Measurements from ENCODE around the gene FSTL5. TPM values are rescaled to one million over a fixed set of nuclear protein-coding genes. Genes with fewer than 3 reads are reported as not detected.

FSTL5 gene
- total RNA-seq, 4 donors from 2014 or later: 0.33 to 0.52 (median 0.40) TPM

GRCh38 chr4:162010362-162010761 is 153.4 kb downstream of the FSTL5 start:
- no peak overlapping the region for H3K27ac ChIP-seq (replicated peaks in 1 of 4)
- no peaks in the 10 kb centered on the region for H3K4me1 ChIP-seq
- intact Hi-C loops (cut with DNase I): no loop called here
- WGBS: 74% methylated on average over 2 of the region's 2 CpGs
- H3K36me3 ChIP-seq: no peaks in the 10 kb centered on the region
- H3K4me3 ChIP-seq: no peak overlapping the region
- no peaks in the 10 kb centered on the region for H3K27me3 ChIP-seq
- no peak for TF ChIP-seq EP300 (IDR thresholded peaks at IDR 0.05)
- TF ChIP-seq POLR2AphosphoS5 (IDR thresholded peaks at IDR 0.05): no peak
- TF ChIP-seq POLR2A (IDR thresholded peaks at IDR 0.05; ENCODE audit: low read depth): no peak
- TF ChIP-seq, protein P1, sequence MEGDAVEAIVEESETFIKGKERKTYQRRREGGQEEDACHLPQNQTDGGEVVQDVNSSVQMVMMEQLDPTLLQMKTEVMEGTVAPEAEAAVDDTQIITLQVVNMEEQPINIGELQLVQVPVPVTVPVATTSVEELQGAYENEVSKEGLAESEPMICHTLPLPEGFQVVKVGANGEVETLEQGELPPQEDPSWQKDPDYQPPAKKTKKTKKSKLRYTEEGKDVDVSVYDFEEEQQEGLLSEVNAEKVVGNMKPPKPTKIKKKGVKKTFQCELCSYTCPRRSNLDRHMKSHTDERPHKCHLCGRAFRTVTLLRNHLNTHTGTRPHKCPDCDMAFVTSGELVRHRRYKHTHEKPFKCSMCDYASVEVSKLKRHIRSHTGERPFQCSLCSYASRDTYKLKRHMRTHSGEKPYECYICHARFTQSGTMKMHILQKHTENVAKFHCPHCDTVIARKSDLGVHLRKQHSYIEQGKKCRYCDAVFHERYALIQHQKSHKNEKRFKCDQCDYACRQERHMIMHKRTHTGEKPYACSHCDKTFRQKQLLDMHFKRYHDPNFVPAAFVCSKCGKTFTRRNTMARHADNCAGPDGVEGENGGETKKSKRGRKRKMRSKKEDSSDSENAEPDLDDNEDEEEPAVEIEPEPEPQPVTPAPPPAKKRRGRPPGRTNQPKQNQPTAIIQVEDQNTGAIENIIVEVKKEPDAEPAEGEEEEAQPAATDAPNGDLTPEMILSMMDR (IDR thresholded peaks at IDR 0.05): no peak
- H3K9me3 ChIP-seq: no peaks in the 10 kb centered on the region
- DNase-seq (ENCODE audit: extremely low spot score): no peak

- WGBS: 83% methylated on average over 7 of the region's 7 CpGs
- DNase-seq (ENCODE audit: extremely low spot score): no peak
- Histone ChIP-seq H3K27me3 (no peaks in the 10 kb centered on the region), H3K4me3 (no peak overlapping the region), H3K4me1 (no peaks in the 10 kb centered on the region), H3K9me3 (no peaks in the 10 kb centered on the region), H3K27ac (replicated peaks in 1 of 4) (no peak overlapping the region), H3K36me3 (no peaks in the 10 kb centered on the region)
- no peak for TF ChIP-seq POLR2A (IDR thresholded peaks at IDR 0.05; ENCODE audit: low read depth)
- TF ChIP-seq EP300 (IDR thresholded peaks at IDR 0.05): no peak
- TF ChIP-seq, protein P1 (IDR thresholded peaks at IDR 0.05): no peak
- no peak for TF ChIP-seq POLR2AphosphoS5 (IDR thresholded peaks at IDR 0.05)
- intact Hi-C loops (cut with DNase I): no loop called here
Measured at GRCh38 chr4:161992317-161992716, 171.5 kb downstream of the FSTL5 start.

DNA sequence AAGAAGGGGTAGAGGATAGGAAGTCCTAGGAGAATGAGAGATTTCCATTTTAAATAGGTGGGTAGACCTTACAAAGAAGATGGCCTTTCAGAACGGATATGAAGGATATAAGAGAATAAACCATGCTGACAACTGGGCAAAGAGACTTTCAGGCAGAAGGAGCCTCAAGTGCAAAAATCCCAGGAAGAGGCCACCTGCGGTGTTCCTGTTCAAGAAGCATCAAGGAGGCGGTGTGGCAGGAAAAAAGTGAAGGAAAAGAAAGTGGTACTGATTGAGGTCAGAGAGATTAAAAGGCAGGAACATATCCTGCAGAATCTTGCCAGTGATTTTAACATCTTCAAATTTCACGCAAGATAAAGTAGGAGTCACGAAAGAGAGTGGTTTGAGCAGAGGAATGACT is 172.0 kb downstream of the FSTL5 start:
- H3K4me3 ChIP-seq: no peak overlapping the region
- H3K36me3 ChIP-seq: no peaks in the 10 kb centered on the region
- no peak for DNase-seq (ENCODE audit: extremely low spot score)
- WGBS: 82% methylated on average over 5 of the region's 5 CpGs
- intact Hi-C loops (cut with DNase I): no loop called here
- no peak overlapping the region for H3K27ac ChIP-seq (replicated peaks in 1 of 4)
- H3K9me3 ChIP-seq: no peaks in the 10 kb centered on the region
- H3K4me1 ChIP-seq: no peaks in the 10 kb centered on the region
- H3K27me3 ChIP-seq: no peaks in the 10 kb centered on the region
- TF ChIP-seq POLR2AphosphoS5 (IDR thresholded peaks at IDR 0.05) (no peak), EP300 (IDR thresholded peaks at IDR 0.05) (no peak), POLR2A (IDR thresholded peaks at IDR 0.05; ENCODE audit: low read depth) (no peak)
- TF ChIP-seq, protein P1 (IDR thresholded peaks at IDR 0.05): no peak

- DNase-seq (ENCODE audit: extremely low spot score): no peak
- H3K36me3 ChIP-seq: no peaks in the 10 kb centered on the region
- H3K4me3 ChIP-seq: no peak overlapping the region
- no peaks in the 10 kb centered on the region for H3K9me3 ChIP-seq
- intact Hi-C loops (cut with DNase I): no loop called here
- TF ChIP-seq POLR2A (IDR thresholded peaks at IDR 0.05; ENCODE audit: low read depth) (no peak), EP300 (IDR thresholded peaks at IDR 0.05) (no peak), POLR2AphosphoS5 (IDR thresholded peaks at IDR 0.05) (no peak)
- TF ChIP-seq, protein P1 (IDR thresholded peaks at IDR 0.05): no peak
- no peak overlapping the region for H3K27ac ChIP-seq (replicated peaks in 1 of 4)
- H3K27me3 ChIP-seq: no peaks in the 10 kb centered on the region
- no peaks in the 10 kb centered on the region for H3K4me1 ChIP-seq
- WGBS: 89% methylated on average over 2 of the region's 2 CpGs
Measured at GRCh38 chr4:161990721-161991120, 173.1 kb downstream of the FSTL5 start.

DNA sequence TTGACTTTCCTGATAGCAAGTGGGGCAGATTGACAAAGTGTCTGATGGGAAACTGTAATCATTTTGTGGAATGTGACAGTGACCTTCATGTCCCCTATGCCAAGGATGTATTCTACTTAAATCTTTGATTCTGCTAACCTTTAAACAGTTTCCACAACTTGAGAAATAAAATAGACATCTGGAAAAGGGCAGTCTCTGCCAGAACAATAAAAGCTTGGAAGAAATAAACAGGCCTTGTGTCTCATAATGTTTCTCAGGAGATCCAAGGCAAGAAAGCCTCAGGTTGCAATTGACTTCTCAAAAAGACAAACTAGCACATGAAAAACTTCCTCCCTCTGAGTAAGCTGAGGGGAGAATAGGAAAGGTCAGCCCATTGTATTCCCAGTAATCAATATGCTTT is 174.9 kb downstream of the FSTL5 start:
- Histone ChIP-seq H3K36me3 (no peaks in the 10 kb centered on the region), H3K9me3 (no peaks in the 10 kb centered on the region), H3K27me3 (no peaks in the 10 kb centered on the region), H3K27ac (replicated peaks in 1 of 4) (no peak overlapping the region), H3K4me3 (no peak overlapping the region), H3K4me1 (no peaks in the 10 kb centered on the region)
- no peak for DNase-seq (ENCODE audit: extremely low spot score)
- TF ChIP-seq POLR2AphosphoS5 (IDR thresholded peaks at IDR 0.05) (no peak), EP300 (IDR thresholded peaks at IDR 0.05) (no peak), POLR2A (IDR thresholded peaks at IDR 0.05; ENCODE audit: low read depth) (no peak)
- TF ChIP-seq, protein P1 (IDR thresholded peaks at IDR 0.05): no peak
- intact Hi-C loops (cut with DNase I): no loop called here
